ENCODE data around the gene ELF2. TPM values are rescaled to one million over a fixed set of nuclear protein-coding genes. Genes with fewer than 3 reads are reported as not detected.

Gene ELF2
- polyA plus RNA-seq, 3 donors, result 14.0 to 34.3 (median 18.9) TPM

GRCh38 chr4:139077567-139078355, 99.3 kb downstream of the ELF2 start:
- no peak overlapping the region for H3K4me2 ChIP-seq (replicated peaks; ENCODE audit: extremely low read depth, low read length, poor library complexity, severe bottlenecking)
- no peak overlapping the region for H3K4me3 ChIP-seq (replicated peaks in 1 of 3; ENCODE audit: low read depth in 2 of 3, low read length in 3 of 3)
- Mint-ChIP-seq H3K27ac (peak overlapping the region in 1 of 7 donors; percentile 50), H3K36me3 (peaks cover 6 to 14% of the 10 kb centered on the region in 2 donors), H3K9me3 (no peaks in the 10 kb centered on the region), H3K27me3 (ENCODE audit: low read depth in 3 of 3) (no peaks in the 10 kb centered on the region), H3K4me1 (peaks cover 26% of the 10 kb centered on the region), H3K4me3 (no peak overlapping the region)
- intact Hi-C loops (cut with micrococcal nuclease), result loop anchor here in 1 of 2 donors (5.0 kb wide), 2 partner anchors 35 to 1445 kb away; partner anchors contain the start of gene ELMOD2
- H3K9ac ChIP-seq (ENCODE audit: insufficient read depth, low read length, poor library complexity, severe bottlenecking), result no peak overlapping the region
- H3K27ac ChIP-seq (ENCODE audit: low read depth in 1 of 2, low read length in 2 of 2), result no peak overlapping the region
- H3K9me3 ChIP-seq (replicated peaks in 1 of 2; ENCODE audit: control insufficient read depth in 1 of 2, insufficient read depth in 1 of 2, low read length in 2 of 2), result no peaks in the 10 kb centered on the region
- no peak for TF ChIP-seq CTCF (IDR thresholded peaks at IDR 0.05)
- H2AFZ ChIP-seq (ENCODE audit: insufficient read depth, low read depth, low read length, poor library complexity, severe bottlenecking), result no peak overlapping the region
- H3K79me2 ChIP-seq (ENCODE audit: insufficient read depth, low read length), result peaks cover 100% of the 10 kb centered on the region
- H3K27me3 ChIP-seq (ENCODE audit: control insufficient read depth in 2 of 2, insufficient read depth in 2 of 2, low read length in 2 of 2), result no peaks in the 10 kb centered on the region
- H4K20me1 ChIP-seq (ENCODE audit: insufficient read depth, low read length), result peaks cover 99% of the 10 kb centered on the region
- peaks cover 10 to 15% of the 10 kb centered on the region in 2 donors for H3K36me3 ChIP-seq (replicated peaks in 1 of 2; ENCODE audit: control insufficient read depth in 1 of 2, insufficient read depth in 2 of 2, low read length in 2 of 2)
- DNase-seq, result no peak
- no CpG with 5 or more reads among the region's 1 CpG for WGBS (ENCODE audit: insufficient coverage)
- H3K4me1 ChIP-seq (ENCODE audit: control insufficient read depth in 1 of 2, insufficient read depth in 2 of 2, low read length in 2 of 2), result peaks cover 15 to 21% of the 10 kb centered on the region in 2 donors

- Histone ChIP-seq H3K4me3 (replicated peaks in 1 of 3; ENCODE audit: low read depth in 2 of 3, low read length in 3 of 3) (no peak overlapping the region), H3K36me3 (replicated peaks in 1 of 2; ENCODE audit: control insufficient read depth in 1 of 2, insufficient read depth in 2 of 2, low read length in 2 of 2) (peaks cover 26 to 30% of the 10 kb centered on the region in 2 donors), H3K4me1 (ENCODE audit: control insufficient read depth in 1 of 2, insufficient read depth in 2 of 2, low read length in 2 of 2) (peaks cover 4 to 6% of the 10 kb centered on the region in 2 donors), H4K20me1 (ENCODE audit: insufficient read depth, low read length) (peaks cover 100% of the 10 kb centered on the region), H3K9me3 (replicated peaks in 1 of 2; ENCODE audit: control insufficient read depth in 1 of 2, insufficient read depth in 1 of 2, low read length in 2 of 2) (no peaks in the 10 kb centered on the region), H3K4me2 (replicated peaks; ENCODE audit: extremely low read depth, low read length, poor library complexity, severe bottlenecking) (no peak overlapping the region), H3K9ac (ENCODE audit: insufficient read depth, low read length, poor library complexity, severe bottlenecking) (no peak overlapping the region), H3K79me2 (ENCODE audit: insufficient read depth, low read length) (peaks cover 99% of the 10 kb centered on the region), H3K27ac (ENCODE audit: low read depth in 1 of 2, low read length in 2 of 2) (peak overlapping the region in 1 of 2 donors; percentile 27), H2AFZ (ENCODE audit: insufficient read depth, low read depth, low read length, poor library complexity, severe bottlenecking) (no peak overlapping the region), H3K27me3 (ENCODE audit: control insufficient read depth in 2 of 2, insufficient read depth in 2 of 2, low read length in 2 of 2) (no peaks in the 10 kb centered on the region)
- Mint-ChIP-seq H3K27me3 (ENCODE audit: low read depth in 3 of 3) (no peaks in the 10 kb centered on the region), H3K36me3 (peaks cover 18 to 23% of the 10 kb centered on the region in 2 donors), H3K4me1 (peaks cover 12% of the 10 kb centered on the region), H3K27ac (peak overlapping the region in 1 of 7 donors; percentile 10), H3K9me3 (no peaks in the 10 kb centered on the region), H3K4me3 (no peak overlapping the region)
- no peak for TF ChIP-seq CTCF (IDR thresholded peaks at IDR 0.05)
- no peak for DNase-seq
- intact Hi-C loops (cut with micrococcal nuclease), result loop anchor here in 1 of 2 donors (5.0 kb wide), 2 partner anchors 34 to 1446 kb away; partner anchors contain the start of gene ELMOD2
- no CpG with 5 or more reads among the region's 1 CpG for WGBS (ENCODE audit: insufficient coverage)
Measured at GRCh38 chr4:139076016-139076744, 100.8 kb downstream of the ELF2 start.
